Activated CD4-positive, alpha-beta T cell treated with anti-CD3 and anti-CD28 coated beads, Interleukin-2, amount 50 U/mL, for 1 hour (primary cell): ENCODE results near the gene RAPH1.
"Not testable (repeated sequence)": the region's sequence is repeated elsewhere in the genome, so short reads cannot be mapped to it uniquely, and the experiment has no call there.

Experiments
- DNase-seq: peaks from one replicate; pipeline ENCODE4 v3.0.0-alpha.2; 2020

RAPH1 gene

GRCh38 chr2:203547356-203547755, 12.3 kb upstream of the RAPH1 start:
- no peak for DNase-seq

GRCh38 chr2:203544402-203544801, 9.3 kb upstream of the RAPH1 start:
- no peak for DNase-seq

- DNase-seq, result no peak
Observed at GRCh38 chr2:203543898-203544328, 8.8 kb upstream of the RAPH1 start.

GRCh38 chr2:203540598-203540997, 5.5 kb upstream of the RAPH1 start:
- DNase-seq, result not testable (repeated sequence)

- not testable (repeated sequence) for DNase-seq
Observed at GRCh38 chr2:203538237-203538636, 3.1 kb upstream of the RAPH1 start.

GRCh38 chr2:203536586-203536951, 1.5 kb upstream of the RAPH1 start:
- not testable (repeated sequence) for DNase-seq

GRCh38 chr2:203535784-203536585, 884 bp upstream of the RAPH1 start:
- DNase-seq, result no peak

- peak; percentile 14 for DNase-seq
Observed at GRCh38 chr2:203534621-203535077, 452 bp downstream of the RAPH1 start.

GRCh38 chr2:203533676-203534591, 1.2 kb downstream of the RAPH1 start:
- DNase-seq, result peak; percentile 3

GRCh38 chr2:203532957-203533658, 2.0 kb downstream of the RAPH1 start:
- DNase-seq, result no peak

- DNase-seq, result no peak
Observed at GRCh38 chr2:203527719-203528118, 7.4 kb downstream of the RAPH1 start.

GRCh38 chr2:203513268-203513667, 21.8 kb downstream of the RAPH1 start:
- not testable (repeated sequence) for DNase-seq

GRCh38 chr2:203510941-203511305, 24.2 kb downstream of the RAPH1 start:
- no peak for DNase-seq

GRCh38 chr2:203510256-203510940, 24.7 kb downstream of the RAPH1 start:
- DNase-seq, result no peak

GRCh38 chr2:203503460-203503859, 31.6 kb downstream of the RAPH1 start:
- DNase-seq, result not testable (repeated sequence)

GRCh38 chr2:203501873-203502272, 33.2 kb downstream of the RAPH1 start:
- no peak for DNase-seq

- no peak for DNase-seq
Observed at GRCh38 chr2:203500951-203501350, 34.1 kb downstream of the RAPH1 start.

GRCh38 chr2:203500297-203500696, 34.8 kb downstream of the RAPH1 start:
- DNase-seq, result no peak

GRCh38 chr2:203498161-203498560, 36.9 kb downstream of the RAPH1 start:
- DNase-seq, result no peak

- no peak for DNase-seq
Observed at GRCh38 chr2:203492965-203493364, 42.1 kb downstream of the RAPH1 start.

- no peak for DNase-seq
Observed at GRCh38 chr2:203490391-203490790, 44.7 kb downstream of the RAPH1 start.

GRCh38 chr2:203489531-203489930, 45.6 kb downstream of the RAPH1 start:
- DNase-seq, result no peak
